GM21447 (cell line): ENCODE results near the gene CD99L2.
A peak's percentile ranks its signal among the peaks of the same experiment; 100 is the strongest.

ENCODE experiments used
- ATAC-seq: cut with Tn5 transposase; IDR thresholded peaks from one replicate; pipeline ENCODE4 v1.9.1; 2021; ENCODE audit not compliant: unreplicated experiment

The CD99L2 gene

GRCh38 chrX:150898343-150899190, at the start of gene CD99L2:
CD99L2 (minus strand) TSS chrX:150898668; CDS start chrX:150898588, 80 bp downstream.
- peak; percentile 73 for ATAC-seq

DNA sequence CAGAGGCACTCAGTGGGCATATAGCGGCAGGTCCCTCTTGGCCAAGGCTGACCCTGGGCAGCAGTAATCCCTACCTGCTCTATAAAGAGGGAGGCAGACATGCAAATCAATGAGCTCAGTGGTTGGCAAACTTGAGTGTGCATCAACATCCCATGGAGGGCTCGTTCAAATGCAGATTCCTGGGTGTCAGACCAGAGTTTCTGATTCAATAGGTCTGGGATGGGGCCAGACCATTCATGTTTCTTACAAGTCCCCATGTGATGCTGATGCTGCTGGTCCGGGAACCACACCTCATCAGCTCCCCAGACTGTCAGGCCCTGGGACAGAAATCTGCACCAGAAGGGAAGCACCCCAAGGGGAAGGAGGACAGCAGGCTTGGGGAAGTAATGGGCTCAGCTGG, 45.8 kb upstream of the CD99L2 start:
- ATAC-seq = no peak

GRCh38 chrX:150942942-150943594, 44.6 kb upstream of the CD99L2 start:
- ATAC-seq = no peak

DNA sequence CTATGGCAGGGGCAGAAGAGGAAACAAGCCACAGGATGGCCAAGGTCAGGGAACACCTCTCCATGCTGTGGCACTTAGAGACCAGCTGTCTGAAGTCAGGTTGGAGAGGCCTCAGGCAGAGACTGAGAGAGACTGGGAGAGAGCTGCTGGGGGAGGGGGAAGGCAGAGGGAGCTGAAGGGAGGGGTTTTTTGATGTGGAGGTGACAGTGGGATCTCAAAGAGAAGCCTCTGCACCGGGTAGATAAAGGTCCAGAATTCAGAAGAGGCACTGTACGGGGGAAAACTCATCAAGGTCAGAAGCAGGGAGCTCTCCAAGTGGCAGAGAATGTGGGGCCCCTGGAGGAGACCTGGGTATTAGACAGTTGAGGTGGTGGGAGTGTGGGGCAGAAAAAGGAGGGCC, 43.1 kb upstream of the CD99L2 start:
- ATAC-seq = no peak

DNA sequence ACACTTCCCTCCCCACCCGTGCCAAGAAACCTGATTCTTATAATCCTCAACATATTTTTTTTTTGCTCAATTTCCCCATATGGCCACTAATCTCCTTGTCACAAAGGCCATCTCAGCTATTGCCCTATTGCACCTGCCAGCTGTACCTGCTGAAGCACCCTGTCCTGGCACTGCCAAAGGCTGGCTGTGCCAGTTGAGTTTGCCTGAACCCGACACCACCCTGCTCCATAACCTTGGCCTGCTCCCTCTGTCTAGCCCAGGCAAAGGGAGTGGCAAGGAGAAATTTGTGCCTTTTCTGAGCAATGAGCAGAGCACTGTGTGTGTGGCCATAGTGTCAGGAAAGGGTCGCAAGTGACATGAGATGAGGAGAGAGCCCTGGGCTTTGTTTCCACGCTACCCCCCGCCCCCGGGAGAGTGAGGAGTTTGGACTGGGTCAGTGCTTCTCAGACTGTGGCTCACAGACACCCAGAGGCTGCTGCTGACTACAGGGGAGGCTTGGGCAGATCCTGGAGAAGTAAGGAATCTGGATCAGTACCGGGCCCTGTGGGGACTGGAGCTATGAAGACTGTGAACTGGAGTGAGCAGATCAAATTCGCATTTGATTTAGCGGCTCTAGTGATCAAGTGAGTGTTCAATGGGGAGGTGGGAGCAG, 42.5 kb upstream of the CD99L2 start:
- no peak for ATAC-seq

GRCh38 chrX:150936556-150936955, 38.1 kb upstream of the CD99L2 start:
- no peak for ATAC-seq

GRCh38 chrX:150935467-150935866, 37.0 kb upstream of the CD99L2 start:
- ATAC-seq = no peak

GRCh38 chrX:150934453-150934852, 36.0 kb upstream of the CD99L2 start:
- ATAC-seq = no peak

GRCh38 chrX:150933945-150934350, 35.5 kb upstream of the CD99L2 start:
- ATAC-seq = no peak

DNA sequence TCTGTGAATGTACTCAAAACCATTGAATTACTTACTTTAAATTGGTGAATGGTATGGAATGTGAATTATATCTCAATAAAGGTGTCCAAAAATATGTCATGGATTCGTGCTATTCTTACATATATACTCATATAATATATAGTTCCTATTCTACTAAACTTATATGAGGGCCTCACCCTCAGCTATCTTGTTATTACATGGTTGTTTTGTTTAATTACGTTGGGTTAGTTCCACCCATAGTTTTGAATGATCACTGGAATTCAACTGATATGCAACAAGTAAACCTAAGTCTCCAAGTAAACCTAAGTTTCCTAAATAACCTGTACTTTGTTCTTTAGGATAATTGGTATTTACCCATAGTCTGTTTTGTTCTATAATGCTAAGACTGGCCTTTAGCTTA, 30.6 kb upstream of the CD99L2 start:
- ATAC-seq = no peak

DNA sequence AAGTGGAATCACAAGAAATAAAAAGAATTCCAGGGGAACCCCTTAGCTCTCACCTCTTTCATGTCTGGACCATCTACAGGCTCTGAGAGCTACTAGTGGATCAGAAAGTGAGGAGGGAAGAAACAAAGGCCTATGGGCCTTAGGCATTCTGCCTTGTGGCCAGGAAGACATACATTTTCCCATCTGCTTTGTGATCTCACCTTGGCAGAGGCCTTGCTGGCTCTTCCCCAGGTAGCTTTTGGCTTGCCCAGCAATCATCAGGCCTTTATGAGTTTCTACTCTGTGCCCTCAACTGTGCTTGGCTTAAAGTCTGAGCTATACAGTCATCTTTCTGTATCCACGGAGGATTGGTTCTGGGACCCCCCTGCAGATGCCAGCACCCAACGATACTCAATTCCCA, 28.3 kb upstream of the CD99L2 start:
- no peak for ATAC-seq

DNA sequence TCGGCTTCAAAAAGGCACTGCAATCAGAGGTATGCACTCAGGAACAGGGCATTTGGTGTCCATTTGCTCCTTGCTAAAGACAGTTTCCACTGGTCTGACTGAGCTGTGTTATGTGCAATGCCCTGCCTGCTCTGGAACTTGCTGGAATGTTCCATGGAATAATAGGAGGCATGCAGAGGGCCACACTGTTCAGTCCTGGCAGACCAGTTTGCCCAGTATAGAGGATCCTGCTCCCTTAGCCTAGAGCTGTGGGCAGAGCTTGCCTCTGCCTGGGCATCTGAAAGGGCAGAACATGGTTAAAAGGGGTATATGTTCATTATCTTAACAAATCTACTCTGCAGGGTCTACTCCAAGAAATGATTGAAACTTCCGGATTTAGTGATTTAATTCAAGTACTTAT, 27.8 kb upstream of the CD99L2 start:
- no peak for ATAC-seq

DNA sequence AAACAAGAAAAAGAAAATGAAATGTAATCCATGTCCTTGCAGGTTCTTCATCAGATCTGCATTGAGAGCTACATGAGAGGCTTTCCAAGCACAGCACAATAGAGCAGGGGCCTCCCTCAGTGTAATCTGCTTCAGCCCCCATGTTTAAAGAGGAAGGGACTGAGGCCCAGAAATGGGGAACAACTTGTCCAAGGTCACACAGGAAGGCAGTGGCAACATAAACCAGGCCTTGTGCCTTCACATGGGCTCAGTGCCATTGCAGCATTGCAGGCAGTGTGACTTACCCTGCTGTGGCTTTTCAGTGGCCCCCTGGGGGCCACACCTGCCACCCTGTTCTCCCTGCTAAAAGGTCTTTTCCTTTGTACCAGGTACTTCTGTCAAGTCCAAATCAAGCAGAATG, 20.9 kb upstream of the CD99L2 start:
- no peak for ATAC-seq

- ATAC-seq = no peak
Observed at GRCh38 chrX:150913511-150913910, 15.0 kb upstream of the CD99L2 start.

GRCh38 chrX:150907474-150907873, 9.0 kb upstream of the CD99L2 start:
- ATAC-seq = no peak

- no peak for ATAC-seq
Observed at GRCh38 chrX:150906694-150907093, 8.2 kb upstream of the CD99L2 start.

GRCh38 chrX:150905293-150905692, 6.8 kb upstream of the CD99L2 start:
- ATAC-seq = no peak

- no peak for ATAC-seq
Observed at GRCh38 chrX:150903110-150903508, 4.6 kb upstream of the CD99L2 start.

DNA sequence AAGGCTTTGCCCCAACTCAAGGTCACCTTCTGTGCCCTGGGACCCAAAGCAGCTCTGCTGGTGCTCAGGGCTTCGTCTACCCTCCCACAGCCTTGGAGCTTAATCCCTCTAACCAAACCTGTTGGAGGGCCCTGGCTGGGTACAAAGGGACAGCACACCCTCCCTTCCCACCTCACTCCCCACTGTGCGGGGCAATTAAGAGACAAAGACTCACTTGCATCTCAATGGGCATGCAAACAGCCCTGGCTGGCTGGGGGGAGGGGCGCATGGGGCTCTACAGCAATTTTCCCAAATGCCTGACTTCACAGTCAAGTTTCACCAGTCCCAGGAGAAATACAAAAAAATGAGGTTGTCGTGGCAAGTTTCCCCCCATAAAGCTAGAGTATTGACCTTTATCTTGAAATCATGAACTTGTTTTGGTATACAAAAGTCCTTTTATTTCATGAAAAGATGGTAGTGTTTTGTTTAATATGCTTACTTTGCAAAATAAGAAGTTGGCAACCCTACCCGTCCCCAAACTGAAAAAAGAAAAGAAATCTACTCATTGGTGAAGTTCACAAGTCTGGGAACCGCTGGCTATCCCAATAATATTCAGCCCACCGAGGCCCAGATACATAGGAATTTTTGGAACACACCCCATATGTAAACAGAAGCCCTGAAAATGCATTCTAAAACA, 4.1 kb upstream of the CD99L2 start:
- ATAC-seq = no peak

- peak; percentile 62 for ATAC-seq
Observed at GRCh38 chrX:150899191-150899757, 806 bp upstream of the CD99L2 start.
